DND-41 (cell line): ENCODE data around the gene ZNF629.
A peak's percentile ranks its signal among the peaks of the same experiment; 100 is the strongest.

Experiments
- ATAC-seq: fragments of 200-7000 bp; cut with Tn5 transposase; 3 replicates; pipeline ENCODE4 v1.9.1; 2021; ENCODE audit warnings: low read depth; ENCODE audit not compliant: insufficient read depth
- DNase-seq: peaks from one replicate; pipeline ENCODE4 v3.0.0-alpha.2; 2020
- H2AFZ ChIP-seq: 2 replicates; pipeline ENCODE4 v1.6.0; 2012; ENCODE audit warnings: low read depth, low read length
- H3K27ac ChIP-seq: 2 replicates; pipeline ENCODE4 v1.5.1; 2012; ENCODE audit warnings: low read length, inconsistent platforms
- H3K27me3 ChIP-seq: fragments of 200-600 bp; sonication (generic); 2 replicates; pipeline ENCODE4 v1.6.0; 2012; ENCODE audit warnings: low read length, mild to moderate bottlenecking, inconsistent platforms; ENCODE audit not compliant: insufficient read depth, poor library complexity
- H3K36me3 ChIP-seq: 2 replicates; pipeline ENCODE4 v1.5.1; 2012; ENCODE audit warnings: low read length, inconsistent platforms; ENCODE audit not compliant: insufficient read depth
- H3K4me1 ChIP-seq: 2 replicates; pipeline ENCODE4 v1.5.1; 2012; ENCODE audit warnings: mild to moderate bottlenecking, low read length; ENCODE audit not compliant: insufficient read depth
- H3K4me2 ChIP-seq: 2 replicates; pipeline ENCODE4 v1.6.0; 2012; ENCODE audit warnings: mild to moderate bottlenecking, moderate library complexity, low read length, inconsistent platforms; ENCODE audit not compliant: insufficient read depth
- H3K4me3 ChIP-seq, 2 experiments: fragments of 200-600 bp in 1 of 2; shearing (Covaris generic) in 1 of 2; 2 replicates each; pipeline ENCODE4 v1.5.1; 2012 to 2016; ENCODE audit warnings: inconsistent platforms in 2 of 2, low read length in 2 of 2, mild to moderate bottlenecking in 2 of 2, low read depth in 1 of 2, moderate library complexity in 1 of 2
- H3K79me2 ChIP-seq: 2 replicates; pipeline ENCODE4 v1.6.0; 2012; ENCODE audit warnings: low read length, inconsistent platforms; ENCODE audit not compliant: insufficient read depth
- H3K9ac ChIP-seq: 2 replicates; pipeline ENCODE4 v1.6.0; 2012; ENCODE audit warnings: low read depth, mild to moderate bottlenecking, inconsistent platforms, low read length, moderate library complexity
- H3K9me3 ChIP-seq: 2 replicates; pipeline ENCODE4 v1.5.1; 2012; ENCODE audit warnings: low read length, moderate library complexity, mild to moderate bottlenecking, inconsistent platforms; ENCODE audit not compliant: insufficient read depth, severe bottlenecking
- H4K20me1 ChIP-seq: 2 replicates; pipeline ENCODE4 v1.6.0; 2012; ENCODE audit warnings: low read length; ENCODE audit not compliant: insufficient read depth
- EZH2 ChIP-seq: IDR thresholded peaks from 3 replicates; pipeline ENCODE4 v1.6.1; 2012; ENCODE audit warnings: borderline replicate concordance, low read depth, mild to moderate bottlenecking, moderate library complexity, low read length, inconsistent platforms; ENCODE audit not compliant: severe bottlenecking
- TF ChIP-seq, protein P1 (sequence below): IDR thresholded peaks from 2 replicates; pipeline ENCODE4 v1.5.1; 2012; ENCODE audit warnings: borderline replicate concordance, low read length, moderate library complexity, mild to moderate bottlenecking; ENCODE audit not compliant: poor library complexity, severe bottlenecking; ENCODE audit errors: extremely low read depth

Gene ZNF629

DNA sequence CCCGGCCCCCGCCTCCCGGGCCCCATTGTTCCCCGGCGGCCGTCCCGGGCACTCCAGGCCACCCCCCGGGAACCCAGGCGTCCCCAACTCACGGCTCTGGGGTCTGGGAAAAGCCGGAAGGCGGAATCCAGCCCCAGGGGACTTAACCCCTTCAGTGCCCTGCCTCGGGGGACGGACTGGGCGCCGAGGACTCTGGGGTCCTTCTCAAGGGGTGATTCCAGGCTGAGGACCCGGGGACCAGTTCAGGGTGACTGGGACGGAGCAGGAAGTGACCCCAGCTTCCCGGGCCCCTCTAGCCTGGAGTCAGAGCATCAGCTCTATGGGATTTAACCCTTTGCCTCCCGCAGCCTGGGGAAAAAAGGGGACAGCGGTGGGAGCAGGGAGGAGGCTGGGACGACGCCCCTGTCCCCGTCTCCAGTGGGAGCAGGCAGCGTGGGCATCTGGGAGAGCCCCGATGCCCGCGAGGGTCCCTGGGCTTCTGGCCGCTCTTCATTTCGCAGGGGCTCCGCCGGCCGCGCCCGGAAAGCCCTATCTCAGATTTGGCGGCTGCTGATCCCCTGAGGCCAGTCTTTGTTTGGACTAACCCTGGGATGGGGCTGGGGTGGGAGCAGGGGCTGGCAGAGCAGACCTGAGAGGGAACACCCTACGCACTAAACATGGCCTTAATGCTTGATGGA, at the start of gene ZNF629:
ZNF629 (minus strand) TSS at position 270 of the 677 bp plus-strand sequence. CDS start 2,723 bp downstream, outside the sequence.
- DNase-seq (peak; percentile 39), ATAC-seq (peak; percentile 61)
- Histone ChIP-seq H3K4me1 (peaks cover 24% of the 10 kb centered on the region), H3K9ac (peak within 1 kb of the TSS; percentile 78), H3K27ac (peak within 1 kb of the TSS; percentile 59; the same call in 1 of the 2 replicates), H3K27me3 (peaks cover 5% of the 10 kb centered on the region), H2AFZ (peak within 1 kb of the TSS; percentile 92), H3K36me3 (peaks cover 17% of the 10 kb centered on the region), H3K9me3 (no peaks in the 10 kb centered on the region), H4K20me1 (no peaks in the 10 kb centered on the region), H3K79me2 (peaks cover 5% of the 10 kb centered on the region), H3K4me2 (peak within 1 kb of the TSS; percentile 71), H3K4me3 (peak within 1 kb of the TSS; percentile 45 to 80; a peak in 3 of 4 replicates)
- TF ChIP-seq, protein P1, sequence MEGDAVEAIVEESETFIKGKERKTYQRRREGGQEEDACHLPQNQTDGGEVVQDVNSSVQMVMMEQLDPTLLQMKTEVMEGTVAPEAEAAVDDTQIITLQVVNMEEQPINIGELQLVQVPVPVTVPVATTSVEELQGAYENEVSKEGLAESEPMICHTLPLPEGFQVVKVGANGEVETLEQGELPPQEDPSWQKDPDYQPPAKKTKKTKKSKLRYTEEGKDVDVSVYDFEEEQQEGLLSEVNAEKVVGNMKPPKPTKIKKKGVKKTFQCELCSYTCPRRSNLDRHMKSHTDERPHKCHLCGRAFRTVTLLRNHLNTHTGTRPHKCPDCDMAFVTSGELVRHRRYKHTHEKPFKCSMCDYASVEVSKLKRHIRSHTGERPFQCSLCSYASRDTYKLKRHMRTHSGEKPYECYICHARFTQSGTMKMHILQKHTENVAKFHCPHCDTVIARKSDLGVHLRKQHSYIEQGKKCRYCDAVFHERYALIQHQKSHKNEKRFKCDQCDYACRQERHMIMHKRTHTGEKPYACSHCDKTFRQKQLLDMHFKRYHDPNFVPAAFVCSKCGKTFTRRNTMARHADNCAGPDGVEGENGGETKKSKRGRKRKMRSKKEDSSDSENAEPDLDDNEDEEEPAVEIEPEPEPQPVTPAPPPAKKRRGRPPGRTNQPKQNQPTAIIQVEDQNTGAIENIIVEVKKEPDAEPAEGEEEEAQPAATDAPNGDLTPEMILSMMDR: no peak
- no peak for TF ChIP-seq EZH2

DNA sequence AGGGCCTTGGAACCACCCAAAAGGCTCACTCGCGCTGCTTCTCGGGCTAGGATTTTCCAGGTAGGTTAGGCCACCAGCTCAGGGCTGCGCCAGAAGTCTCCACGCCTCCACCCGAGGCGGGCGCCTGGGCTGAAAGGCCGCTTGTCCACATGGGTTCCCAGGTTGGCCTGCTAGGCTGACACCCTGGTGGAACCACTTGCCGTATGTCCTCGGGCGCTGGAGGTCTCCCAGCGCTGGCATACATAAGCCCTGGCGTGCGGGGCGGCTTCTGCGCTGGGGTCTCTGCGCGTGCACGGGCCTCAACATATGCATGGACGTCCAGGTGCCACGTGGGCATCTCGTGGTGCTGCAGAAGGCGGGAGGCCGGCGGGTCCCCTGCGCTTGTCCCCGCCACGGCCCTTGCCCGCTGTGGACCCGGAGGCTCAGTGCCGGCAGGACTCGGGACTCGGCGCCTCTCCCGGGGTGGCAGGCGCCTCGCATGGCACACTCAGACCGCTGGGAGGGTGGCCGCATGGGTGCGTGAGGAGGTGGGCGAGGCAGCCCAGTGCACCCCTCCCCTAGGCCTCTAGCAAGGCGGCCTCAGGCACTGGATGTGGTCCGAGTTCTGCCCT, 47.2 kb upstream of the ZNF629 start:
- H3K27ac ChIP-seq: no peak overlapping the region
- no peak overlapping the region for H2AFZ ChIP-seq
- no peaks in the 10 kb centered on the region for H3K9me3 ChIP-seq
- no peaks in the 10 kb centered on the region for H3K36me3 ChIP-seq
- no peak overlapping the region for H3K4me3 ChIP-seq
- no peak overlapping the region for H3K4me2 ChIP-seq
- H3K4me1 ChIP-seq: no peaks in the 10 kb centered on the region
- H3K27me3 ChIP-seq: no peaks in the 10 kb centered on the region
- no peaks in the 10 kb centered on the region for H3K79me2 ChIP-seq
- no peaks in the 10 kb centered on the region for H4K20me1 ChIP-seq
- ATAC-seq: no peak
- no peak overlapping the region for H3K9ac ChIP-seq
- no peak for DNase-seq
- no peak for TF ChIP-seq EZH2
- TF ChIP-seq, protein P1: no peak

DNA sequence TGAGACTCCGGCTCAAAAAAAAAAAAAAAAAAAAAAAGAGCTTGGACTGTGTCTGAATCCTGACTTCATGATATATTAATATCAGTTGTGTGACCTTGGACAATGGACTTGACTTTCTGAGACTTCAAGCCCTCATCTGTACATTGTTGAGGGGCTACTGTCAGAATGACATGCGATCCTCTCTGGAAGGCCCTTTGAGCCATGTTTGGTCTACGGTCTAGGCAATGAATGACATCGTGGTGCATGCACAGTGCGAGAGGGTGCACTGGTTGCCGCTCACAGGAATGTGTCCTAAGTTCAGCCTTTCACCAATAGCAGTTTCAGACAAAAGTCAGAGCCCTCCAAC, 43.0 kb upstream of the ZNF629 start:
- no peak overlapping the region for H3K4me3 ChIP-seq
- no peak overlapping the region for H3K4me2 ChIP-seq
- no peaks in the 10 kb centered on the region for H3K27me3 ChIP-seq
- no peak overlapping the region for H3K27ac ChIP-seq
- no peaks in the 10 kb centered on the region for H3K79me2 ChIP-seq
- no peaks in the 10 kb centered on the region for H3K36me3 ChIP-seq
- no peaks in the 10 kb centered on the region for H3K4me1 ChIP-seq
- no peaks in the 10 kb centered on the region for H3K9me3 ChIP-seq
- no peak for TF ChIP-seq EZH2
- TF ChIP-seq, protein P1: no peak
- DNase-seq (no peak), ATAC-seq (no peak)
- H2AFZ ChIP-seq: no peak overlapping the region
- H4K20me1 ChIP-seq: no peaks in the 10 kb centered on the region
- no peak overlapping the region for H3K9ac ChIP-seq
